Esophagus muscularis mucosa (tissue), 4 donors: ENCODE data around the gene ACP6. TPM values are rescaled to one million over a fixed set of nuclear protein-coding genes. Genes with fewer than 3 reads are reported as not detected.

ENCODE experiments used
- DNase-seq: peaks from one replicate; pipeline ENCODE4 v3.0.0-alpha.2; 2017; ENCODE audit errors: extremely low spot score
- H3K27ac ChIP-seq, 4 donors: fragments of 200-600 bp; sonication (generic); replicated peaks in 1 of 4; 1 replicate in 3 of 4; 2 replicates in 1 of 4; pipeline ENCODE4 v1.5.1; 2016 to 2019; ENCODE audit warnings: mild to moderate bottlenecking in 1 of 4
- H3K27me3 ChIP-seq, 4 donors: fragments of 200-600 bp; sonication (generic); one replicate each; pipeline versions ENCODE4 v1.5.1 to v1.6.0; 2016 to 2019
- H3K36me3 ChIP-seq, 4 donors: fragments of 200-600 bp; sonication (generic); one replicate each; pipeline ENCODE4 v1.5.1; 2016 to 2019
- H3K4me1 ChIP-seq, 4 donors: fragments of 200-600 bp; sonication (generic); one replicate each; pipeline ENCODE4 v1.5.1; 2016 to 2019
- H3K4me3 ChIP-seq, 4 donors: fragments of 200-600 bp; sonication (generic); 1 replicate in 2 of 4; 2 replicates in 2 of 4; pipeline ENCODE4 v1.5.1; 2016 to 2019; ENCODE audit warnings: mild to moderate bottlenecking in 4 of 4, moderate library complexity in 1 of 4
- H3K9me3 ChIP-seq, 4 donors: fragments of 200-600 bp; sonication (generic); 1 replicate in 3 of 4; 2 replicates in 1 of 4; pipeline ENCODE4 v1.5.1; 2016 to 2019
- CTCF ChIP-seq, 3 experiments: fragments of 200-600 bp in 2 of 3; fragments of 450-650 bp in 1 of 3; sonication (generic) in 2 of 3; IDR thresholded peaks; one replicate each; pipeline ENCODE4 v1.5.1; 2017 to 2019; ENCODE audit warnings: antibody characterized with exemption in 3 of 3, mild to moderate bottlenecking in 2 of 3, moderate library complexity in 1 of 3
- EP300 ChIP-seq: sonication (generic); formaldehyde crosslinking; IDR thresholded peaks from one replicate; pipeline ENCODE4 v1.6.1; 2017; ENCODE audit warnings: antibody characterized with exemption
- POLR2A ChIP-seq: fragments of 450-650 bp; IDR thresholded peaks from one replicate; pipeline ENCODE4 v1.6.1; 2017; ENCODE audit warnings: antibody characterized with exemption, moderate library complexity, mild to moderate bottlenecking, low read depth
- POLR2AphosphoS5 ChIP-seq, 2 donors: sonication (generic); formaldehyde crosslinking; IDR thresholded peaks; one replicate each; pipeline ENCODE4 v1.6.1; 2017; ENCODE audit warnings: antibody characterized with exemption in 2 of 2
- WGBS: methylation state at CpG from one replicate; pipeline ENCODE4 v1.1.5; 2018; 5-methylcytosine and 5-hydroxymethylcytosine counted together
- intact Hi-C: fragments of 100-400 bp; cut with DNase I; formaldehyde crosslinking; loops from one replicate; pipeline ENCODE4 v1.15.1; 2023
- total RNA-seq, 4 donors: library from RNA; depleted of rRNA; stranded (reverse); fragments of >200 nt; gene quantifications; one replicate each; pipeline versions ENCODE4 v1.1.0 to v1.2.1, GENCODE V29; 2016

ACP6 gene
- total RNA-seq, result 10 to 100 TPM in 3 of 4 donors, 1 to 10 TPM in 1; 6.5 to 21.5 (median 17.5) TPM

DNA sequence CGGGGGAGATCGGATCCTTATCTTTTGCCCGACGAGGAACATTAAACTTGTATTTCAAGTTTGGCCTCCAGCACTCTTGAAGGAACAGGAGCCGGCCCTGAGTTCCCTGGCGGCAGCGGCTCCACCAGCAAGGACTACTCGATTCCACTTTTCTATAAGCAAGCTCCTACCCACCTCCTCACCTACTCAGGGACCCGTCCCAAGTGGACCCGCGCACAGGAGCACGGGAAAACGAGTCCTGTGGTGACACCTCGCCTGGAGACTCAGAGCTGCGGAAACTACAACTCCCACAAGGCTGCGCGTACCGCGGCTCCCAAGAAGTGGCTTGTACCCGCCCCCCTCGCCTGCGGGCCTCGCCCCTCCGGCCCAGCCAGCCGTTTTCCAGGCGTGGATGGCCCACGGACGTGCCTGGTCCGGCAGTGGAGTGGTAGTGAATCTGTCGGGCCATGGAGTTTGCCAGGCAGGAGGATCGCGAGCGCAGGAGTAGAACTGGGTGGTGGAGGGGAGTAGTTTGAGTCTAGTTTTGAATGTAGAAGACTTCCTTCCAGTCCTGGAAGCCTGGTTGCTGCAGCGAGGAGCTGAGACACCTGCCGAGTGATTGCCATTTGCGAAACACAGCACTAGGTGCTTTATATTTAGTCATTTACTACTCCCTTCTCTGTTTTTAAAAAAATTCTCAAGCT lies at the start of gene ACP6:
TSS of gene ACP6 (minus strand) at position 206 of the 683 bp plus-strand sequence. CDS start 476 bp downstream, outside the sequence.
- DNase-seq, result peak; percentile 97
- peak; percentile 87 to 89 for TF ChIP-seq POLR2AphosphoS5 (IDR thresholded peaks at IDR 0.05)
- no peak for TF ChIP-seq CTCF (IDR thresholded peaks at IDR 0.05)
- H3K27ac ChIP-seq, result peak within 1 kb of the TSS; percentile 75 to 87 (median 80)
- peak within 1 kb of the TSS; percentile 62 to 88 (median 70) for H3K4me3 ChIP-seq
- no peaks in the 10 kb centered on the region for H3K9me3 ChIP-seq
- no peaks in the 10 kb centered on the region for H3K36me3 ChIP-seq
- no peaks in the 10 kb centered on the region for H3K27me3 ChIP-seq
- H3K4me1 ChIP-seq, result peaks cover 10 to 21% (median 18%) of the 10 kb centered on the region in 4 donors
- 3% methylated on average over 9 of the region's 36 CpGs for WGBS
- intact Hi-C loops, result no loop called here

GRCh38 chr1:147719711-147720225 lies 49.4 kb upstream of the ACP6 start:
- intact Hi-C loops, result no loop called here
- Histone ChIP-seq H3K9me3 (no peaks in the 10 kb centered on the region), H3K4me1 (no peaks in the 10 kb centered on the region), H3K36me3 (no peaks in the 10 kb centered on the region), H3K4me3 (no peak overlapping the region), H3K27me3 (peaks cover 0 to 44% (median 0%) of the 10 kb centered on the region in 4 donors), H3K27ac (no peak overlapping the region)
- no peak for DNase-seq
- whole genome bisulfite sequencing, result 86% methylated on average over 7 of the region's 7 CpGs
- no peak for TF ChIP-seq POLR2A

DNA sequence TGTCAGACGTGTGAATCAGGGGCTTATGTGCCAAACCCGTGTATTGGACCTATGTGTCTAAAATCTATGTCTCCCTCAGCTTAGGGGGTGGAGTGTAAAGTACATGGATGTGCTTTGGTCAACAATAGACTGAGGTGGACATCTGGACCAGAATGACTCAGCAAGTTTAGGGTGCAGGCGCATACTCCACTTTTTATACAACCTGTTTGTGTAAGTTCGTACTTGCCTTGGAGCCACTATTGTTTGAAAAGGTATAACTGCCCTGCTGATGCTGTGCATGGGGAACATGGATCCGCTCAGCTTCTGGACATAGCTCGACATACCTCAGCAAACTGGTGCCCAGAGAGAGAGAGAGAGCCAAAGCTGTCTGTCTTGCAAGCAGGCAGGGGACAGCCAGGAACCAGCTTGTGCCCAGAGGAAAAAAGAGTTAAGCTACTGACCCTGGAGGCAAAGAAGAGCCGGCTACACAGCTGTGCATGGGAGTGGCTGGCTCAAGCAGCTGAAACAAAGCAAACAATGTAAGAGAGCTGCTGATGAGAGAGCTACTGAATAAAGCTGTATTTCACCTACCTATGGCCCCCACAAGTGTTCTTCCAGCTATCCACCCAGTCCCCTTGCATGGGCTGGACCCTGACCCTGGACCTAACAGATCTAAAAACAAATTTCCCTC lies 48.8 kb upstream of the ACP6 start:
- DNase-seq, result no peak
- H3K27ac ChIP-seq, result no peak overlapping the region
- H3K36me3 ChIP-seq, result no peaks in the 10 kb centered on the region
- WGBS, result 83% methylated on average over 7 of the region's 7 CpGs
- no peak overlapping the region for H3K4me3 ChIP-seq
- peaks cover 0 to 44% (median 0%) of the 10 kb centered on the region in 4 donors for H3K27me3 ChIP-seq
- H3K9me3 ChIP-seq, result no peaks in the 10 kb centered on the region
- intact Hi-C loops, result no loop called here
- TF ChIP-seq POLR2AphosphoS5 (IDR thresholded peaks at IDR 0.05), result no peak
- no peak for TF ChIP-seq CTCF (IDR thresholded peaks at IDR 0.05)
- TF ChIP-seq EP300, result no peak
- no peak for TF ChIP-seq POLR2A
- H3K4me1 ChIP-seq, result no peaks in the 10 kb centered on the region

- Histone ChIP-seq H3K9me3 (no peaks in the 10 kb centered on the region), H3K36me3 (no peaks in the 10 kb centered on the region), H3K27ac (no peak overlapping the region), H3K27me3 (peaks cover 0 to 33% (median 0%) of the 10 kb centered on the region in 4 donors), H3K4me1 (no peaks in the 10 kb centered on the region), H3K4me3 (no peak overlapping the region)
- no peak for DNase-seq
- intact Hi-C loops, result no loop called here
- TF ChIP-seq CTCF (IDR thresholded peaks at IDR 0.05) (no peak), EP300 (no peak), POLR2AphosphoS5 (IDR thresholded peaks at IDR 0.05) (no peak), POLR2A (no peak)
- WGBS, result 37% methylated on average over 2 of the region's 4 CpGs
Observed at GRCh38 chr1:147717706-147718097, 47.4 kb upstream of the ACP6 start.

DNA sequence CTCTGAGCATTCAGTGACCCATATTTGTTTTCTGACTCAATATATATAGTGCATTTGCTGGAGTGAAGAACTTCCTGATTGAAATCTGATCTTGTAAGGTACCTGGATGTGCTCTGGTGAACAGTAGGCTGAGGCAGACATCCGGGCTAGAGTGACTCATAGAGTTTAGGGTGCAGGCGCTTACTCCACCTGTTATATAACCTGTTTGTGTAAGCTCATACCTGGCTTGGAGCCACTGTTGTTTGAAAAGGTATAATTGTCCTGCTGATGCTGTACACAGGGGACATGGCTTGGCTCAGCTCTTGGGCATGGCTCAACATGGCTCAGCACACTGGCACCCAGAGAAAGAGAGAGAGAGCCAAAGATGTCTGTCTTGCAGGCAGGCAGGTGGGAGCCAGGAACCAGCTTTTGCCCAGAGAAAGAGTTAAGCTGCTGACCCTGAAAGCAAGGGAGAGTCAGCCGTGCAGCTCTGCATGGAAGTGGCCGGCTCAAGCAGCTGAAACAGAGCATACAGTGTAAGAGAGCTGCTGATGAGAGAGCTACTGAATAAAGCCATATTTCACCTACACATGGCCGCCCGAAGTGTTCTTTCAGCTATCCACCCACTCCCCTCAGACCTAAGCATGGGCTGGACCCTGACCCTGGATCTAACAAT lies 46.9 kb upstream of the ACP6 start:
- H3K27ac ChIP-seq, result no peak overlapping the region
- intact Hi-C loops, result no loop called here
- WGBS, result 85% methylated on average over 6 of the region's 6 CpGs
- no peaks in the 10 kb centered on the region for H3K36me3 ChIP-seq
- no peaks in the 10 kb centered on the region for H3K9me3 ChIP-seq
- TF ChIP-seq EP300 (no peak), POLR2AphosphoS5 (IDR thresholded peaks at IDR 0.05) (no peak), POLR2A (no peak), CTCF (IDR thresholded peaks at IDR 0.05) (no peak)
- peaks cover 0 to 28% (median 0%) of the 10 kb centered on the region in 4 donors for H3K27me3 ChIP-seq
- DNase-seq, result no peak
- H3K4me1 ChIP-seq, result no peaks in the 10 kb centered on the region
- no peak overlapping the region for H3K4me3 ChIP-seq
